ENCODE data around the gene DNLZ.

The DNLZ gene

GRCh38 chr9:136363106-136363948, at the start of gene DNLZ:
TSS of gene DNLZ (minus strand) at chr9:136363744. CDS start at chr9:136363714, 30 bp downstream.
- TF ChIP-seq, protein P1, sequence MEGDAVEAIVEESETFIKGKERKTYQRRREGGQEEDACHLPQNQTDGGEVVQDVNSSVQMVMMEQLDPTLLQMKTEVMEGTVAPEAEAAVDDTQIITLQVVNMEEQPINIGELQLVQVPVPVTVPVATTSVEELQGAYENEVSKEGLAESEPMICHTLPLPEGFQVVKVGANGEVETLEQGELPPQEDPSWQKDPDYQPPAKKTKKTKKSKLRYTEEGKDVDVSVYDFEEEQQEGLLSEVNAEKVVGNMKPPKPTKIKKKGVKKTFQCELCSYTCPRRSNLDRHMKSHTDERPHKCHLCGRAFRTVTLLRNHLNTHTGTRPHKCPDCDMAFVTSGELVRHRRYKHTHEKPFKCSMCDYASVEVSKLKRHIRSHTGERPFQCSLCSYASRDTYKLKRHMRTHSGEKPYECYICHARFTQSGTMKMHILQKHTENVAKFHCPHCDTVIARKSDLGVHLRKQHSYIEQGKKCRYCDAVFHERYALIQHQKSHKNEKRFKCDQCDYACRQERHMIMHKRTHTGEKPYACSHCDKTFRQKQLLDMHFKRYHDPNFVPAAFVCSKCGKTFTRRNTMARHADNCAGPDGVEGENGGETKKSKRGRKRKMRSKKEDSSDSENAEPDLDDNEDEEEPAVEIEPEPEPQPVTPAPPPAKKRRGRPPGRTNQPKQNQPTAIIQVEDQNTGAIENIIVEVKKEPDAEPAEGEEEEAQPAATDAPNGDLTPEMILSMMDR (IDR thresholded peaks at IDR 0.05; ENCODE audit: low read depth, low read length, missing control alignments) = peak; percentile 85
- in situ Hi-C loops (cut with HindIII; ENCODE audit: low sequenced_read_pairs) = loop anchor here (10.0 kb wide), 1 partner anchor 89 kb away; no protein-coding TSS in a partner anchor
- peak within 1 kb of the TSS; percentile 60 for H3K4me3 ChIP-seq (ENCODE audit: low read depth, low read length)
- peak; percentile 81 for DNase-seq (ENCODE audit: low read depth)

DNA sequence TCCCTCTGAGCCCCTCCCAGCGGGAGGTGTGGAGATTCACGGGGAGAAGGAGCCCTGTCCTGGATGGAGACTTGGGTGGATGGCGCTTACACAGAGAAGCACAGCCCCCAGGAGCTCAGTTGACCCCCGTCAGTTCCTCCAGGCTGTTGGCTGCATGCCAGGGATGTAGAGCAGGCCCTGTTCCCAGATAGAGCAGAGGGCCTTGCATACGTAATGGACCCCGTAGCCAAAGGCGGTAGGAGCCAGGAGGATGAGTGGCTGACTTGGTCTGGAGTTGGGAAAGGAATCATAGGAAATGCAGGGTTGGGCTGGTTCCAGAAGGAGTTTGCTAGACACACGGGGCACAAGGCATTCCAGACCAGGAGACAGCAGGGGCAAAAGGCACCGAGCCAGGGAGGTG, 49.4 kb upstream of the DNLZ start:
- DNase-seq (ENCODE audit: low read depth) = no peak
- H3K4me3 ChIP-seq (ENCODE audit: low read depth, low read length) = no peak overlapping the region
- in situ Hi-C loops (cut with HindIII; ENCODE audit: low sequenced_read_pairs) = no loop called here

DNA sequence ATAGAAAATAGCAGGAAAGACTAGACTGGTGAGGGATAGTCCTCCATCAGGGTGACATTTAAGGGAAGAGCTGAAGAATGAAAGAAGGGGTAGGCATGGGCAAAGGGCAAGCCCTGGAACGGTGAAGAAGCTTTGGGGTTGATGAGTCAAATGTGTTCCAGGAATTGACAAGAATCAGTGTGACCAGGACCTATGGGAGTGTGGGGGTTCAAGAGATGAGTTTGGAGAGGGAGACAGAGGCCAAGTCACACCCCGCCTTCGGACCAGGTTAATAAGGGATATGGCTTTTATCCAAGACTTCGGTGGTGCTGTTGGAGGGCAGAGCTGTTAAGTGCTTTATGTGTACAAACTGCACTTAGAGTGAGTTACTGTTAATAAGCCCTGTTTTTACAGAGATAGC, 47.8 kb upstream of the DNLZ start:
- TF ChIP-seq, protein P1 (IDR thresholded peaks at IDR 0.05; ENCODE audit: low read depth, low read length, missing control alignments) = no peak
- in situ Hi-C loops (cut with HindIII; ENCODE audit: low sequenced_read_pairs) = no loop called here
- no peak for DNase-seq (ENCODE audit: low read depth)
- peak overlapping the region; percentile 99 for H3K4me3 ChIP-seq (ENCODE audit: low read depth, low read length)

More for the DNA sequence above, 49.4 kb upstream of the DNLZ start:
- TF ChIP-seq, protein P1 (IDR thresholded peaks at IDR 0.05; ENCODE audit: low read depth, low read length, missing control alignments) = no peak

- DNase-seq (ENCODE audit: low read depth) = peak; percentile 64
- in situ Hi-C loops (cut with HindIII; ENCODE audit: low sequenced_read_pairs) = no loop called here
- peak within 1 kb of the TSS; percentile 99 for H3K4me3 ChIP-seq (ENCODE audit: low read depth, low read length)
- TF ChIP-seq, protein P1 (IDR thresholded peaks at IDR 0.05; ENCODE audit: low read depth, low read length, missing control alignments) = no peak
These were observed 47.1 kb upstream of the DNLZ start, which contains the start of the genes ENTR1 and PMPCA for GRCh38 chr9:136410500-136411287. TSS of gene ENTR1 (minus strand) at chr9:136410614. CDS start at chr9:136410397, 217 bp downstream. TSS of gene PMPCA (plus strand) at chr9:136410658. CDS start at chr9:136410669, 11 bp downstream.

GRCh38 chr9:136409557-136410455, 46.3 kb upstream of the DNLZ start:
- DNase-seq (ENCODE audit: low read depth) = no peak
- in situ Hi-C loops (cut with HindIII; ENCODE audit: low sequenced_read_pairs) = no loop called here
- TF ChIP-seq, protein P1 (IDR thresholded peaks at IDR 0.05; ENCODE audit: low read depth, low read length, missing control alignments) = no peak
- peak overlapping the region; percentile 99 for H3K4me3 ChIP-seq (ENCODE audit: low read depth, low read length)

All from astrocyte of the cerebellum (primary cell).